Pulmonary artery endothelial cell (primary cell): Measurements from ENCODE around the gene SORCS3. TPM values are rescaled to one million over a fixed set of nuclear protein-coding genes. Genes with fewer than 3 reads are reported as not detected.

Source experiments
- DNase-seq: peaks from one replicate; pipeline ENCODE4 v3.0.0-alpha.2; 2011; ENCODE audit warnings: low read depth, low spot score
- total RNA-seq: library from RNA; depleted of rRNA; stranded (reverse); fragments of >200 nt; gene quantifications from 2 replicates; pipeline ENCODE4 v1.2.3, GENCODE V29; 2014

The SORCS3 gene
- total RNA-seq, 1 donor from 2014 or later: not detected

- no peak for DNase-seq
These were observed 529.4 kb downstream of the SORCS3 start for GRCh38 chr10:105170521-105170920.

GRCh38 chr10:105171945-105172344 is 530.9 kb downstream of the SORCS3 start:
- DNase-seq: no peak

- DNase-seq: no peak
These were observed 540.5 kb downstream of the SORCS3 start for GRCh38 chr10:105181626-105182025.

GRCh38 chr10:105183536-105183935 is 542.4 kb downstream of the SORCS3 start:
- no peak for DNase-seq

GRCh38 chr10:105185161-105185560 is 544.1 kb downstream of the SORCS3 start:
- DNase-seq: no peak

DNA sequence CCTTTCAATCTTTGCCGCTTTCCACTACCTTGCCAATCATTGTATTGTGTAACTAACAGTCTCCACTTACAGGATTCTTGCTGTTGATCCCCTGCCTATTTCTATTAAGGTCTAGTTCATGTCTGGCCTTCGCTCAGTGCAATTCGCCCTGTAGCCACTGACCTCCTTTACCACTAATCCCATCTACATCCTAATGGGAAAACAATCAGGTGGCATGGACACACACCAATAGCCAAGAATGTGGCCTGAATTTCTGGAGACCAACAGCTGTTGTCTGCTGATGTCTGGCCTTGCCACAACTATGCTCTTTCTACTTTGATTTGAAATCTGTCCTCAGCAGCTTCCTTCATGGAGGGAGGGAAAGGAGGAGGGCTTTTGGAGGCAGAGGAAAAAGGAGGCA is 546.2 kb downstream of the SORCS3 start:
- no peak for DNase-seq

DNA sequence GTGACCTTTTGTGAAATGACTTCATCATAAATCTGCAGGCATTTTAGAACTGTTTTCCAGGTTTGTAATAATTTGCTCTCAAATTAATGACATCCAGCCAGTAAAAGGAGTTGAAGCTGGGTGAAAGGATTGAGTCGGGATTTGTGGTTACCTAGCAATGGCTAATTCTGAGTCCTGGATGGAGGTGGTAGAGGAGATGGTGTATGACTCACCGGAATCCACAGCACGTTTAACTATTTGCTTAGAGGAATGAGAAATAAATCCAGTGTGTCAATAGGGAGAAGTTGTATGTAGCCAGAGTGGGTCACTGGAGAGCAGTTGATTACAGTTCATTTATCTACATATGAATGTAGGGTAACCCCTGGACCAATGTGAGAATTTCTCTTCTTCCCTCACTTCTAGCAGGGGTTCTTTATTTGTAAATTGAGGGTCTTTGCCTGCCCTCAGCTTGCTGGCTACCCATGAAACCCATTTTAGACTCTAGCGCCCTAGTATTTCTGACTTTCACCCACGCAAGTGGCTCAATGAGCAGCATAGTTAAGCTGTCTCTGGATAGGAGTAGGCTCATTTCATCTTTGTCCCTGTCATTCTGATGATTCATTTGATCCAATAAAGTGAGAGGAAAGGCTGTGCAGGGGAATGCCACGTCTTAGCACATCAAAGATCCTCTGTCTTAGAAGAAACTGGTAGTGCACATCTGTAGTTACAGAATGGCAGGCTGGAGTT is 547.8 kb downstream of the SORCS3 start:
- DNase-seq: no peak

DNA sequence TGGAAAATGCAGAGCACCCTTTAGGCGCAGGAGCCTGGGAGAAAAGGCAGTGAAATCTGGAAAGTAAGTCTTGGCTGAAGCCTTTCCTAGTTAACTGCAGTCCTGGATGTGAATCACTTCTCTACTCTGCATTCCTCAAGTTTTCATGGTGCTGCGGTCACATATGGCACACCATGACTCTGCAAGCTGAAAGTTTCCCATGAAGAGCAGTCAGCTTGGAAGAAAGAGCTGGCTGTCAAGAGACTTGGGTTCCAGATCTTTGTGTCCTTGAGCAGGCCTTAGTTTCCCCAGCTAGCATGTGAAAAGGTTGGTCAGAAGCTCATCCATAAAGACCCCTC is 548.3 kb downstream of the SORCS3 start:
- no peak for DNase-seq

- no peak for DNase-seq
These were observed 551.1 kb downstream of the SORCS3 start for GRCh38 chr10:105192146-105192545.

DNA sequence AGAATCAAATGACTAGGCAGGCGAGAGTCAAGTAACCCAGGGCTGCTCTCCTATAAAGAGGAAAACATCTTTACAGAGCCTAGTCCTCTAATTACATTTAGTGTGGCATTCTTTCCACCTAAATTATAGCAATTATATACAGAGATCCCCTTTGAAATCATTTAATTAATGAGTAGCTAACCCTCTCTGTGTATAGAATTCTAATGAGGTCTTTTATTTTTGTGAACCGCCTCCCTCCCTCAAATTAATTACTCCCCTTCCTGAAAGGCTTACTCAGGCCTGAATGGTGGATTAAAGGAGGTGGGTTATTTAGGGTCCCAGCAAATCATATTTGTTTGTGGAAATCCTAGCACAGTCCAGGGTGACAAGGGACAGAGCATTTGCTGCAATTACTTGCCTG is 551.8 kb downstream of the SORCS3 start:
- no peak for DNase-seq

- DNase-seq: no peak
These were observed 554.7 kb downstream of the SORCS3 start for GRCh38 chr10:105195831-105196230.

DNA sequence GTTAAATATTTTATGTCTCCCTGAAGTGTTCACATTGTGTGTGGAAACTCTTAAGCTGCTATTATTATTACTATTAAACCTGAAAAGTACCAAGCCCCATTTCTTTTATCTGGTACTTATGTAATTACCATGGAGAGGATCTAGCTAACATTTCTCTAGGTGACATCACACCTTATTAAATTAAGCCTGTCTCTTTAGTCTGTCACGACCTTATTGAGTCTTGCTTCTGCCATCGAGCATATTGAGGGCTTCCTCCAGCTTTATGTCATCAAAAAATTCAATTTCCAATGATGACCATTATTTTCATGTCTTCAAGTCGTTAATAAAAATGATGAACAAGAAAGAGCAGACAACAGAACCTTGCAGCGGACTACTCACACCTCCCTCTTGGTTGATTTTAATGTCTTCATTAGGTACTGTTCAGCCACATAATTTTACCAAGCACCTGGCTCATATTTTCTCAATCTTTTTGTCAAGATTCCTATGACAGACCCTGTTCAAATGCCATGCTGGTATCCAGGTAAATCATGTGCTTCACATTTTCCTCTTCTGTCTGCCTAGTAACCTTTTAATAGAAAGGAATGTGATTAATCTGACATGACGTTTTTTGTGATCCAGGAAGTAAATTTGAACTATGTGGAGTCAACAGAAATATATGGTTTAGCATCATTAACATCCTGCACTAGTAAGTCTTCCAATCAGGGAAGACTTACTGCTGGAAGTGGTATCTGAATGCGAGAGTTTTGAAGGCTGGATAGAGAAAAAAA is 556.7 kb downstream of the SORCS3 start:
- no peak for DNase-seq

DNA sequence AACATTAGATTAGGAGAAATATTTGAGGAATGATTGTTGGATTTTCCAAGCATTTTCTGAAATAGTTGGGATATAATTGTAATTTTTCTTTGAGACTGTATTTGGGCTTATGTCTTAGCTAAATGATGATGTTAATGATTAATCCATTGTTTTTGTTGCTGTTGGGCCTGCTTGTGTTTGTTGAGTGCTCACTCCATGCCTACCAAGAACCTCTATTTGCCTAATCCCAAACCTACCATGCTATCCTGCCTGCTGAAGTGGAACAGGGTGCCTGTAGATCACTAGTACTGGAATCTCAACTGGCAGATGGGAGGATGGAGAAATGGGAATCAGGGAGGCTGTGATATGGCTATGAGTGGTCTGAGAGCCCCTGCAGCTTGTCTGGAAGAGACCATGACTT is 565.5 kb downstream of the SORCS3 start:
- no peak for DNase-seq

DNA sequence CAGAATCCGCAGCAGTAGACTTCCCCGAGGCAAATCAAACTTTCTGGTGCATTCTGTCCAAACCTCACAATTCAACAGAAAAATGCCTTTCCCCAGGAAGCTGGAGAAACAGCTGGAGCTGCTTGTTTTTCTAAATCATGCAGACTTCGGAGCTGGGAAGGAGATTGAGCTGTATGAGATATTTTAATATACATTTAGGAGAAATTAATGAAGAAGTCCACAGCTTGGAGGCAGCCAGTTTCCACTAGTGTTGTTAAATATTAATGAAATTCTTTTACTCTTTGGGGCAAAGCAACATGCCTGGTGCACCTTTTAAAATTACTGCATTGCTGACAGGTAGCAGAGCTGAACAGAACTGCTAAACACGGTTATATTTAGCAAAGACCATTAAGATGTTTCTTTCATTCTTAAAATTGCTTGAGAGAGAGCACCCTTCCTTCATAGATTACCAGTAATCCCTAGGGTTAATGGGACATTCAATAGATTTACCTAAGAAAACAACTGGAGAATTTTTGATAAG is 566.4 kb downstream of the SORCS3 start:
- no peak for DNase-seq

DNA sequence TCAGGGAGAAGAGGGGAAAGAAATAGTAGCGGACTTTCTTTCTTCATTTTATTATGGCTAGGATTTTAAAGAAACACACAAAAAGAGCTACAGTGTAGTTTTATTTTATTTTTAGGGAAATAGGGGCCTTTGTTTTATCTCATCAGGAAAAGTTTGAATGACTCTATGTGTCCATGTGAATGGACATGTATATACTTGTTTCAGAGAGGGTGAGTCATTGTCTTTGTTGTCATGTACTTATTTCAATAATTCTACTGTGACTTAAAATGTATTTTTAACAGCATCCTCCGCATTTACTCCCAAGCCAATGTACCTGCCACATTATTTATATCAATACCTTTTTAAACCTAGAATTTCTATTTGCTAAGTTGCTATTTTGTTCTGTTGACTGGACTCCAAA is 569.5 kb downstream of the SORCS3 start:
- no peak for DNase-seq

- no peak for DNase-seq
These were observed 596.6 kb downstream of the SORCS3 start for GRCh38 chr10:105237685-105238084.

DNA sequence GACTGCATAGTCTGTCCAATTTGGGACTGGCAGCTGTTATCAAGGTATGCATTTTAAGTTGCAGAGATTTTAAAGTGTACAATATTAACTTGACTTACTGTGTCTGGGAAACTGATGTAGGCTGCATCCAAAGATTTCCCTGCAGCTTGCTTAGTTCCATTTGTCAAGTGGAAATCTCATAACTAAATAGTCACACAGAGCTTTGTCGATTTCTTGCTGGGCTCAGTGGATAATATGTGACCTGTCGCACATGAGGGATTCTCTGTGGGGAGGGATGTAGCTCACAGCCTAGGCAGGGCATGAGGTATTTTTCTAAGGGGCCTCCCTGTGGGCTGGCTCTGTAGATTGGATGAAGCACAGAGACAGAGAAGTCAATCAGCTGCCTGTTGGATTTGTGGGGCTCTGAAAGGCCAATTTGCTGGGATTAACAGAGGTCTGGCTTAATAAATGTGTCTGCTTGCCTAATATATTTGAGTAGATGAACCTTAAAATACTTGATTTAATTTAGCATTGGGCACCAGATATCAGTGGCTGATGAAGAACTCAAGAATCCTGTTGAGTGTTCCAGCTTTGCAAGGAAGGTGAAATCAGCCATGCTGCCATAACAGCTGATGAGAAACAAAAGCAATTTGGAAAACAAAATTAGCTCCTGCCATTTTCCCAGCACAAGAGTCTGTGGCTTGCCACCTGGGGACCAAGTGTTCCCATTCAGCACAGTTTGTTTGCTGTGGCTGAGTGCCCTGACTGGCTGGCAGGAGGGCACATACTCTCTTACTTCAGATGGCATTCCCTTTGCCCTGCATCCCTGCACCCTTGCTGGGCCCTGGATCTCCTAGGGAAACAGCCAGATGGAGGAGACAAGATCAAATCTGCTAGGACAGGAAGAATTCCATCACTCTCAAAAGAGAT is 598.5 kb downstream of the SORCS3 start:
- no peak for DNase-seq

GRCh38 chr10:105241254-105241653 is 600.2 kb downstream of the SORCS3 start:
- DNase-seq: no peak

GRCh38 chr10:105243381-105243780 is 602.3 kb downstream of the SORCS3 start:
- no peak for DNase-seq

- DNase-seq: no peak
These were observed 602.7 kb downstream of the SORCS3 start for GRCh38 chr10:105243825-105244224.

DNA sequence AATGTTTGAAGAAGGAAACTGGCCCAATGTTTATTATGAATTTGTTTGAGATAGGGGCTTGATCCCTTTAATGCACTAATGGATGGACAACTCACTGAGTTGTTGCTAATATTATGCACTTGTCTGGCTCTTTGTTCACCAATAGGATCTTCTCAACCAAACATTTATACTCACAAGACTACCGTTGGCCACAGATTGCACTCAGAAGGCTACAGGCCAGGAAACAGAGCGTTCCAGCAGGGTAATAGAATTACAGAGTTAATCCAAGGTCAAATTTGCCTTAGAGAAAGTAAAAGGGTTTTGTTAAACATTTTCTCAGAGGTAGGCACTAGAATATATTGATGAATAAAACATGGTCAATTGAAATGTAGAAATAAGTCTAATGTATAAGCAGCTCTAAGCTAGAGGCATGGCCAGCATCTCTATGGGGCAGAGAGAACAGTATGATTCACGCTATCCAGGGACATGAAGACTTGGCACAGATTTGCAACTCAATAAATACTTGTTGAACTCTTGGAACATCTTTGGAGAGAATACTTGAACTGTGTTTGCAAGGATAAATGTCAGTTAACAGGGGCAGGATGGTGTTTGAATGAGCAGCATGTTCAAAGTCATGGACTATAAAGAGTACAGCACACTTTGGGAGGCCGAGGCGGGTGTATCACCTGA is 606.9 kb downstream of the SORCS3 start:
- no peak for DNase-seq
